DOHH2 (cell line): ENCODE results near the gene SPSB4.

ENCODE experiments used
- CTCF ChIP-seq: fragments of 200-600 bp; sonication (generic); IDR thresholded peaks from one replicate; pipeline ENCODE4 v1.5.1; 2014; ENCODE audit warnings: antibody characterized with exemption, mild to moderate bottlenecking, low read depth, low read length; ENCODE audit not compliant: poor library complexity, severe bottlenecking
- EZH2phosphoT487 ChIP-seq: fragments of 200-600 bp; sonication (generic); IDR thresholded peaks from 2 replicates; pipeline ENCODE4 v1.6.1; 2017; ENCODE audit warnings: borderline replicate concordance, mild to moderate bottlenecking, antibody characterized with exemption, low read length, moderate library complexity, mixed read lengths

GRCh38 chr3:141148169-141148568 lies 97.0 kb downstream of the SPSB4 start:
- TF ChIP-seq CTCF: no peak
- TF ChIP-seq EZH2phosphoT487: no peak
